ENCODE results near the gene SLC22A17.

Gene SLC22A17

GRCh38 chr14:23381871-23382270 is 29.2 kb upstream of the SLC22A17 start:
- in situ Hi-C loops (cut with HindIII; ENCODE audit: low sequenced_read_pairs), result no loop called here
- H3K4me3 ChIP-seq (ENCODE audit: low read depth, low read length), result no peak overlapping the region
- no peak for DNase-seq (ENCODE audit: low read depth, low spot score)
- TF ChIP-seq CTCF (IDR thresholded peaks at IDR 0.05; ENCODE audit: low read depth, low read length), result no peak

- TF ChIP-seq CTCF (IDR thresholded peaks at IDR 0.05; ENCODE audit: low read depth, low read length), result no peak
- H3K4me3 ChIP-seq (ENCODE audit: low read depth, low read length), result no peak overlapping the region
- DNase-seq (ENCODE audit: low read depth, low spot score), result no peak
- in situ Hi-C loops (cut with HindIII; ENCODE audit: low sequenced_read_pairs), result no loop called here
Measured at GRCh38 chr14:23380976-23381375, 28.3 kb upstream of the SLC22A17 start.

GRCh38 chr14:23380197-23380914 is 27.7 kb upstream of the SLC22A17 start:
- DNase-seq (ENCODE audit: low read depth, low spot score), result no peak
- H3K4me3 ChIP-seq (ENCODE audit: low read depth, low read length), result no peak overlapping the region
- in situ Hi-C loops (cut with HindIII; ENCODE audit: low sequenced_read_pairs), result no loop called here
- TF ChIP-seq CTCF (IDR thresholded peaks at IDR 0.05; ENCODE audit: low read depth, low read length), result no peak

- in situ Hi-C loops (cut with HindIII; ENCODE audit: low sequenced_read_pairs), result no loop called here
- peak; percentile 96 for TF ChIP-seq CTCF (IDR thresholded peaks at IDR 0.05; ENCODE audit: low read depth, low read length)
- no peak overlapping the region for H3K4me3 ChIP-seq (ENCODE audit: low read depth, low read length)
- peak; percentile 10 for DNase-seq (ENCODE audit: low read depth, low spot score)
Measured at GRCh38 chr14:23379366-23380196, 26.9 kb upstream of the SLC22A17 start.

DNA sequence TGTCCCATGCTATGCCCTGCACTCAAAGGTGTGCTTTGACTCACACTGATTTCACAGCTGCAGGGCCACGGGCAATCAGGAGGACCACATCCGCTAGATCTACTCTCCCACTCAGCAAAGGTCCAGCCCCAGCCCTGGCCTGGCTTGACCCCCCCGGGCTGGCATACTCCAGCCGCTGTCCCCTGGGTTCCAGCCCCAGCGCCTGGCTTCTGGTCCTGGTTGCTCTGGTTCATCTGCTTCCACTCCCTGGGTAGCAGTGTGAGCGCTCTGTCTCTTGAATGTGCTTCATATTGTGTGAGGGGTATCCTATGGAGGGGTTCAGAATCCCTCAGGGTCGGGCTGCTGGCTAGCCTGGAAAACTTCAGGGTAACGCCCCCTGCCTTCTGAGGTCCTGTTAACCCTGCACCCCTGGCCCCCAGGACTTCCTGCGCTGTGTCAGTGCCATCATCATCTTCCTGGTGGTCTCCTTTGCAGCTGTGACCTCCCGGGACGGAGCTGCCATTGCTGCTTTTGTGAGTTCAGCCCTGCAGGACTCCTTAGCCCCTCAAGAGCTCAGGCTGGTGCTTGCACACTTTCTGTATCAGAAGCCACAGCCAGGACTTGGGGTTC is 26.0 kb upstream of the SLC22A17 start:
- DNase-seq (ENCODE audit: low read depth, low spot score), result no peak
- H3K4me3 ChIP-seq (ENCODE audit: low read depth, low read length), result no peak overlapping the region
- no peak for TF ChIP-seq CTCF (IDR thresholded peaks at IDR 0.05; ENCODE audit: low read depth, low read length)
- in situ Hi-C loops (cut with HindIII; ENCODE audit: low sequenced_read_pairs), result no loop called here
